Left renal pelvis (tissue), 4 donors: ENCODE results near the gene SPDYE17. TPM values are rescaled to one million over a fixed set of nuclear protein-coding genes. Genes with fewer than 3 reads are reported as not detected.
"Not testable (repeated sequence)": the region's sequence is repeated elsewhere in the genome, so short reads cannot be mapped to it uniquely, and the experiment has no call there.

Experiments
- DNase-seq, 4 donors: peaks; one replicate each; pipeline ENCODE4 v3.0.0-alpha.2; 2013; ENCODE audit warnings: low read depth in 4 of 4, low spot score in 3 of 4
- polyA plus RNA-seq, 4 donors: library from polyadenylated mRNA; unstranded; fragments of 120-200 nt; gene quantifications; one replicate each; pipeline ENCODE4 v1.2.1, GENCODE V29; 2013; ENCODE audit not compliant: insufficient read length in 4 of 4

SPDYE17 gene
- polyA plus RNA-seq, 4 donors: not detected

- not testable (repeated sequence) for DNase-seq
These were observed 32.6 kb downstream of the SPDYE17 start for GRCh38 chr7:76999474-77000107.

GRCh38 chr7:76998764-76999450 lies 33.3 kb downstream of the SPDYE17 start:
- DNase-seq: not testable (repeated sequence)

GRCh38 chr7:76998285-76998589 lies 33.9 kb downstream of the SPDYE17 start:
- DNase-seq: no peak

- no peak for DNase-seq
These were observed 34.5 kb downstream of the SPDYE17 start for GRCh38 chr7:76997381-76998284.

- not testable (repeated sequence) for DNase-seq
These were observed 35.2 kb downstream of the SPDYE17 start for GRCh38 chr7:76996932-76997331.

- not testable (repeated sequence) for DNase-seq
These were observed 37.9 kb downstream of the SPDYE17 start for GRCh38 chr7:76994286-76994685.

- DNase-seq: not testable (repeated sequence)
These were observed 38.3 kb downstream of the SPDYE17 start for GRCh38 chr7:76993831-76994230.

GRCh38 chr7:76992871-76993270 lies 39.3 kb downstream of the SPDYE17 start:
- not testable (repeated sequence) for DNase-seq

GRCh38 chr7:76992204-76992603 lies 40.0 kb downstream of the SPDYE17 start:
- not testable (repeated sequence) for DNase-seq

- not testable (repeated sequence) for DNase-seq
These were observed 42.0 kb downstream of the SPDYE17 start for GRCh38 chr7:76990202-76990601.

GRCh38 chr7:76985924-76986717 lies 46.0 kb downstream of the SPDYE17 start:
- DNase-seq: not testable (repeated sequence)

- DNase-seq: not testable (repeated sequence)
These were observed 47.4 kb downstream of the SPDYE17 start for GRCh38 chr7:76984784-76985136.

GRCh38 chr7:76983937-76984783 lies 48.0 kb downstream of the SPDYE17 start:
- not testable (repeated sequence) for DNase-seq

- not testable (repeated sequence) for DNase-seq
These were observed 48.8 kb downstream of the SPDYE17 start for GRCh38 chr7:76983333-76983732.

GRCh38 chr7:76982501-76982900 lies 49.7 kb downstream of the SPDYE17 start:
- not testable (repeated sequence) for DNase-seq

GRCh38 chr7:76981187-76981970 lies 50.8 kb downstream of the SPDYE17 start:
- not testable (repeated sequence) for DNase-seq

GRCh38 chr7:76980576-76980975 lies 51.6 kb downstream of the SPDYE17 start:
- not testable (repeated sequence) for DNase-seq

GRCh38 chr7:76977761-76978367 lies 54.3 kb downstream of the SPDYE17 start:
- DNase-seq: not testable (repeated sequence)
